CD4-positive, alpha-beta T cell treated with Interleukin-15 for 4 hours (primary cell): ENCODE results near the gene CLMP.
A peak's percentile ranks its signal among the peaks of the same experiment; 100 is the strongest.
"Not testable (repeated sequence)": the region's sequence is repeated elsewhere in the genome, so short reads cannot be mapped to it uniquely, and the experiment has no call there.

Source experiments
- DNase-seq: peaks from one replicate; pipeline ENCODE4 v3.0.0-alpha.2; 2020; ENCODE audit warnings: low spot score

CLMP gene

GRCh38 chr11:123082977-123083376 lies 112.1 kb downstream of the CLMP start:
- no peak for DNase-seq

GRCh38 chr11:123080015-123080414 lies 115.0 kb downstream of the CLMP start:
- no peak for DNase-seq

GRCh38 chr11:123076484-123076883 lies 118.6 kb downstream of the CLMP start:
- DNase-seq: no peak

- DNase-seq: no peak
Measured at GRCh38 chr11:123073343-123074057, 121.5 kb downstream of the CLMP start.

- DNase-seq: no peak
Measured at GRCh38 chr11:123072762-123073161, 122.3 kb downstream of the CLMP start.

- DNase-seq: no peak
Measured at GRCh38 chr11:123072332-123072761, 122.7 kb downstream of the CLMP start.

- DNase-seq: peak; percentile 77
Measured at GRCh38 chr11:123069908-123070821, 124.9 kb downstream of the CLMP start.

- DNase-seq: no peak
Measured at GRCh38 chr11:123065621-123066020, 129.4 kb downstream of the CLMP start.

GRCh38 chr11:123063826-123064657 lies 131.0 kb downstream of the CLMP start:
- DNase-seq: peak; percentile 58

GRCh38 chr11:123062892-123063825 lies 131.9 kb downstream of the CLMP start:
- no peak for DNase-seq

- DNase-seq: peak; percentile 99
Measured at GRCh38 chr11:123062158-123062891, 132.7 kb downstream of the CLMP start.

GRCh38 chr11:123061403-123062157 lies 133.5 kb downstream of the CLMP start, which contains the start of gene HSPA8:
Gene HSPA8 (minus strand): TSS chr11:123062136. CDS start chr11:123061324, 812 bp downstream.
- peak; percentile 69 for DNase-seq

GRCh38 chr11:123060277-123061000 lies 134.6 kb downstream of the CLMP start:
- DNase-seq: no peak

- DNase-seq: not testable (repeated sequence)
Measured at GRCh38 chr11:123059041-123059920, 135.8 kb downstream of the CLMP start.

GRCh38 chr11:123057661-123058305 lies 137.3 kb downstream of the CLMP start:
- DNase-seq: no peak

- DNase-seq: no peak
Measured at GRCh38 chr11:123056835-123057491, 138.1 kb downstream of the CLMP start.
